GM19035 (cell line): ENCODE data around the gene GATA1.

Source experiments
- ATAC-seq: cut with Tn5 transposase; IDR thresholded peaks from one replicate; pipeline ENCODE4 v1.9.1; 2021; ENCODE audit not compliant: unreplicated experiment

The GATA1 gene

DNA sequence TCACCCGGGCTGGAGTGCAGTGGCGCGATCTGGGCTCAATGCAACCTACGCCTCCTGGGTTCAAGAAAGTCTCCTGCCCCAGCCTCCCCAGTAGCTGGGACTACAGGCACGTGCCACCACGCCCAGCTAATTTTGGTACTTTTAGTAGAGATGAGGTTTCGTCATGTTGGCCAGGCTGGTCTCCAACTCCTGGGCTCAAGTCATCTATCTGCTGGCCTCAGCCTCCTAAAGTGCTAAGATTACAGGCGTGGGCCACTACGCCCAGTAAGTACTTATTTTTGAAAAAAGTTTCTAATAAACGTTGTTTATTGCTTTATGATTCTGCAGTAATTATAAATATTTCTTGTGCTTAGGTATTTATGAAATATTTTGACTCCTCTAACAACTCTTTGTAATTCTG, 53.3 kb downstream of the GATA1 start:
- no peak for ATAC-seq
